HG02970 (cell line): Measurements from ENCODE around the gene SDK2.

Source experiments
- ATAC-seq: cut with Tn5 transposase; IDR thresholded peaks from one replicate; pipeline ENCODE4 v1.9.1; 2021; ENCODE audit warnings: mild to moderate bottlenecking, moderate library complexity, moderate number of reproducible peaks; ENCODE audit not compliant: unreplicated experiment, low FRiP score

Gene SDK2

GRCh38 chr17:73637866-73638265 lies 6.4 kb downstream of the SDK2 start:
- no peak for ATAC-seq

GRCh38 chr17:73635101-73635817 lies 9.0 kb downstream of the SDK2 start:
- ATAC-seq: no peak

GRCh38 chr17:73634629-73635028 lies 9.6 kb downstream of the SDK2 start:
- no peak for ATAC-seq

DNA sequence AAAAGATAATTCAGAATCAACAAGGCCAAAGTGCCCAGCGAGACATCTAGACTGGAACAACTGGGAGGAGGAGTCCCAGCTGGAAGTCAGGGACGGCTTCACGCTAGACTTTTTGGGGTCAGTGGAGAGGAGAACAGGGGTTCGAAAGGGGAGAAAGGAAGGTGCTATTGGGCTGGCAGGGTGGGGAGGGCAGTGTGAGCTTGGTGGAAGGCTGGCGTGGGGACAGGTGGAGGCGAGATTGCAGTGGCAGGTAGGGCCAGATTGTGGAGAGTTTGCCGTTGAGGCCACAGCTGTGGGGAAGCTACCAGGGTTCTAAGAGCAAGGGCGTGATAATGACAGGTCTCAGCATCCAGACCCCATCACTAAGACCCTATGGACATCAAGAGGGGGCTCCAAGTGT lies 10.5 kb downstream of the SDK2 start:
- no peak for ATAC-seq

- ATAC-seq: no peak
Measured at GRCh38 chr17:73632513-73632912, 11.7 kb downstream of the SDK2 start.

GRCh38 chr17:73630965-73631595 lies 13.2 kb downstream of the SDK2 start:
- no peak for ATAC-seq

DNA sequence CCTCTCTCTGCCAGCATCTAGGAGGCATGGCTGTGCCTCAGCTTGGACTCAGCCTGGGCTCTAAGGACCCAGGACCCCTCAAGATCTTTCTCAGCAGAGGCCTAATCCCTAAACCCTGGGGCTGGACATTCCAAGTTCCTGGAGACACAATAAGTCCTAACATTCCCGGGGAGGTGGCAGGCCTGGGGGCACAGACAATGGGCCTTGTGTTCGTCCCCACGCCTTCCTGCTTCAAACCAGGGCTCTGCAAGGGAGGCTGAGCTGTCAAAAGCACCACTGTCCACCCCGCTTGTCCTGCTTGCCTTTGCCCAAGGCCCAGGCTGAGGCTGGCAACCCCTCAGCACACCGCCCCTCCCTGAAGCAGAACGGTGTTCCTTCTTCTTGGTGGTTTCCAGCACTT lies 13.7 kb downstream of the SDK2 start:
- no peak for ATAC-seq

GRCh38 chr17:73628642-73629552 lies 15.3 kb downstream of the SDK2 start:
- ATAC-seq: no peak

DNA sequence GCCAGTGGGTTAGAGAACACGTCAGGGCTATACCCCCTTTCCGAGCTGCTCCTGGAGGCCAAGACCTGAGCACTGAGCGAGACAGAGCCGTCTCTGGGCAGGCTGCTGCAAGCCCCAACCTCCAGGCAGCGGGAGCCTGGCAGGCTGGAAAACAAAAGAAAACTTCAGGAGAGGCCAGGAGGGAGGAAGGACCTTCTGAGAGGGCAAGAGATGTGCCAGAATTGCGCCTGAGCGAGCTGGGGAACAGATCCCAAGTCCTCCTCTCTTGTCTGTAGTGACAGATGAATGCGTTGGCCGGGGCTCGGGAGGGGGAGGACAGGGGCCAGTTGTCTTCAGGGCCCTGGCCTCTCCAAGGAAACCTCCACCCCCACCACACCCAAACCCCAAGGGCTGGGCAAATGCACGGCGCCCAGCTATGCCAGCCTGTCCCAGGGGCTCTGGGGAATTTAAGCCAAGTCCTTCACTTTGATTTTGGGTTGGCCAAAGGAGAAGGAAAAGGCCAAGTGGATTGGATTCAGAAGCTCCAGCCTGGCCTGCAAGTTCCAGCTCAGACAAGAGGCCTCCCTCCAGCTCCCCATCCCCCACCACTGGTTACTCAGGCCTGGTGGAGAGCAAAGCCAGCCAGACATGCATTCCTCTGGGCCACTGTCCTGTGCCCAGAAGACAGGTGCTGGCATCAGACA lies 18.1 kb downstream of the SDK2 start:
- no peak for ATAC-seq

- no peak for ATAC-seq
Measured at GRCh38 chr17:73625006-73625405, 19.2 kb downstream of the SDK2 start.

DNA sequence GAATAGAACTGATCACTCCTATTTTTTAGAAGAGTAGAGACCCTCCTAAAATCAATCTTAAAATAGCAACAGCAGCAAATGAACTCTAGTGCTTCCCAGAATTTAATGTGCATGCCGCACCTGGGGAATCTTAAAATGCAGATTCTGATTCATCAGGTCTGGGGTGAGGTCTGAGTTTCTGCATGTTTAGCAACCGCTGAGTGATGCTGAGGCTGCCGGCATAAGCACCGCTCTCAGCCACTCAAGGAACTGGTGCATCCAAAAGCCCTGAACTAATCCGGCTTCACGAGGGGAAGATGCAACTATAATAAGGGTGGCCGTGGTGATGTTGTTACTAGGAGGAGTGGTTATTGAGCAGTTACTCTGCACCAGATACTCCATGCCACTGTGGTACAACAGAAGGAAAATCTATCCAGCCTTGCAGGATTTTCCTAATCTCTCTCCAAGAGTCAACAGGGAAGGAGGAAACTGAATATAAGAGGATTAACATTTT lies 19.7 kb downstream of the SDK2 start:
- no peak for ATAC-seq

GRCh38 chr17:73623818-73624217 lies 20.4 kb downstream of the SDK2 start:
- no peak for ATAC-seq

DNA sequence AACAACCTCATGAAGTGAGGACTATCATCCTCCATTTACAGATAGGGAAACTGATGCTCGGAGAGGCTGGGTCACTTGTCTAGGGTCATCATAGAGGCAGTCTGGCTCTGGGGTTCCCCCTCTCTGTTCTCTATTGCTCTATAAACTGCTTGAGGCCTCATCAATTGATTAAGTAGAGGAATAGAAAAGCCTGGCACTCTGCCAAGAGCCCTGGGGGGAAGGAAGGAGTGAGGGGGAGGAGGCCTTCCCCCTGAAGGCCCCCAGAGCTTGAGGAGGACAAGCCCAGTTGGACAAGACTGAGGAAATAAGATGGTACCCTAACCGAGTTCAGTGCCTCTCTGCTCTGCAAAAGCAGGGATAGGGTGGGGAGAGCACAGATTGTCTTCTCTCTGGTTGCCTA lies 21.0 kb downstream of the SDK2 start:
- no peak for ATAC-seq

DNA sequence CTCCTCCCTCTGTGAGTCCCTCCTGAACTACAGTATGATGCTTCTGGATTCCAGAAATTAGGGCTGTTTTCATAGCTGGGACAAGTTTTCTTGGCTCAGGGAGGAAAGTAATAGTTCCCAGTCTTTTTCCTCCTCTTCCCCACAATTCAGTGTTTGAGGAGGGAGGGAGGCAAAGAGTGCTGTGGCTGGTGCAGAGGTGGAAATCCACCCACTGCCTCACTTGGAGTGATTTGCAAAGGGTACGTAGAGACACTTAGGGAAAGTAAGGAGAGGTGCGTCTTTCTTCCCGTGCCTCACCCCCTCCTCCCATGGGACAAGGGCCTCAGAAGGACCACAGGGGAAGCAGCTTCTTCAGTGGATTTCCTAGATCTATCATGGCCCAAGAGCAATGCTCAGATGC lies 21.9 kb downstream of the SDK2 start:
- ATAC-seq: no peak

DNA sequence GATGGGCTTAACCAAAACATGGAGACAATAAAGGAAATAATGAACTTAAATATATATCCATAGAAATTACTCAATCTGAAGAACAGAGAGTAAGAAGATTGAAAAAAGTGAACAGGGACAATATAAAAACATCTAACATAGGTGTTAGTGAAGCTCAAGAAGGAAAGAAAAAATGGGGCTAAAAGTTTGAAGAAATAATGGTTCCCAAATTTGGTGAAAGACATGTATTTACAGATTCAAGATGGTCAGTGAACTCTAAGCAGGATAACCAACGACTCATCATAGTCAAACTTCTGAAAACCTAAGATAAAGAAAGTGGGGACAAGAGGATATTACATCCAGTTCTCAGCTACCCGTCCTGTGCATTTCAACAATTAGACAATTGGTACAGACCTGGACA lies 22.6 kb downstream of the SDK2 start:
- ATAC-seq: no peak

GRCh38 chr17:73620414-73620813 lies 23.8 kb downstream of the SDK2 start:
- no peak for ATAC-seq

DNA sequence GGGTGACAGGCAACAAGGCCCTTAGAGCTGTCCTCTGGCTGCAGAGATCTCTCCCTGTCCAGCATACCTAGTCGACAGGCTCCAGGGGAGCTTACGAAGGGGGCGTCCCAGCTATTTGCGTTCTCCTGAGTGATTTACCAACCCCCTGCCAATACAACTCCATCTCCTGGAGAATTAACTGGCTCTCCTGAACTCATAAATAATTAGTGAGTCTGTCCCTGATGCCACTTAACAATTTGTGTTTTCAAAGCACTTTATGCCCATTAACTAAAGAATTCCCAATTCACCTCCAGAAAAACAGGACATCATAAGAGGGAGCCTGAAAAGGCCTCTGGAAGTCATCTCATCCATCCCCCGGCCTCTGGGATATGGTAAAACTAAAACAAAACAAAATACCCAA lies 26.7 kb downstream of the SDK2 start:
- ATAC-seq: no peak

GRCh38 chr17:73616873-73617404 lies 27.3 kb downstream of the SDK2 start:
- ATAC-seq: no peak

- no peak for ATAC-seq
Measured at GRCh38 chr17:73616120-73616872, 27.9 kb downstream of the SDK2 start.

- ATAC-seq: no peak
Measured at GRCh38 chr17:73614256-73614655, 30.0 kb downstream of the SDK2 start.
